Measurements from ENCODE around the gene ACOX2. TPM values are rescaled to one million over a fixed set of nuclear protein-coding genes. Genes with fewer than 3 reads are reported as not detected.

ACOX2 gene
- total and polyA plus RNA-seq, 2 donors (not counting 1 experiment from before 2014, with no cell fraction given) = 19.0 to 20.5 TPM

DNA sequence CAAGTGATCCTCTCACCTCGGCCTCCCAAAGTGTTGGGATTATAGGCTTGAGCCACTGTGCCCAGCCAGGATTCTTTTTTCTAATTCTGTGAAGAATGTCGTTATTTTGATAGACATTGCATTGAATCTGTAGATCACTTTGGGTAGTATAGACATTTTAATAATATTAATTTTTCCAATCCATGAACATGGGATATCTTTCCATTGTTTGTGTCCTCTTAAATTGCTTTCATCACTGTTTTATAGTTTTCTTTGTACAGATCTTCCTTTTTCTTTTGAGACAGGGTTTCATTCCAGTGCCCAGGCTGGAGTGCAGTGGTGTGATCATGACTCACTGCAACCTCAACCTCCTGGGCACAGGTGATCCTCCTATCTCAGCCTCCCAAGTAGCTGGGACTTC is 56.7 kb downstream of the ACOX2 start:
- H3K27ac ChIP-seq (ENCODE audit: insufficient read depth, low read length) = no peak overlapping the region
- H3K9ac ChIP-seq (ENCODE audit: insufficient read depth, low read length) = no peak overlapping the region
- no peaks in the 10 kb centered on the region for H3K79me2 ChIP-seq (ENCODE audit: control insufficient read depth, insufficient read depth, low read length)
- H2AFZ ChIP-seq (ENCODE audit: low read length) = no peak overlapping the region
- H4K20me1 ChIP-seq (ENCODE audit: control insufficient read depth, extremely low read depth, insufficient read depth, low read length) = no peaks in the 10 kb centered on the region
- peaks cover 3% of the 10 kb centered on the region for H3K27me3 ChIP-seq (ENCODE audit: control insufficient read depth, insufficient read depth, low read length)
- H3K4me3 ChIP-seq (replicated peaks in 1 of 4; ENCODE audit: control extremely low read depth in 1 of 4, insufficient read depth in 1 of 4, low read depth in 3 of 4, low read length in 4 of 4) = no peak overlapping the region
- DNase-seq (ENCODE audit: low read depth in 2 of 2) = no peak
- no peaks in the 10 kb centered on the region for H3K4me1 ChIP-seq (ENCODE audit: control insufficient read depth, extremely low read depth, insufficient read depth, low read length)
- H3K9me3 ChIP-seq (ENCODE audit: control insufficient read depth, insufficient read depth, low read depth, low read length) = no peaks in the 10 kb centered on the region
- no peak overlapping the region for H3K4me2 ChIP-seq (ENCODE audit: extremely low read depth, insufficient read depth, low read length)
- TF ChIP-seq EZH2 (IDR thresholded peaks at IDR 0.05; ENCODE audit: low read length, missing control alignments) = no peak
- TF ChIP-seq, protein P1, sequence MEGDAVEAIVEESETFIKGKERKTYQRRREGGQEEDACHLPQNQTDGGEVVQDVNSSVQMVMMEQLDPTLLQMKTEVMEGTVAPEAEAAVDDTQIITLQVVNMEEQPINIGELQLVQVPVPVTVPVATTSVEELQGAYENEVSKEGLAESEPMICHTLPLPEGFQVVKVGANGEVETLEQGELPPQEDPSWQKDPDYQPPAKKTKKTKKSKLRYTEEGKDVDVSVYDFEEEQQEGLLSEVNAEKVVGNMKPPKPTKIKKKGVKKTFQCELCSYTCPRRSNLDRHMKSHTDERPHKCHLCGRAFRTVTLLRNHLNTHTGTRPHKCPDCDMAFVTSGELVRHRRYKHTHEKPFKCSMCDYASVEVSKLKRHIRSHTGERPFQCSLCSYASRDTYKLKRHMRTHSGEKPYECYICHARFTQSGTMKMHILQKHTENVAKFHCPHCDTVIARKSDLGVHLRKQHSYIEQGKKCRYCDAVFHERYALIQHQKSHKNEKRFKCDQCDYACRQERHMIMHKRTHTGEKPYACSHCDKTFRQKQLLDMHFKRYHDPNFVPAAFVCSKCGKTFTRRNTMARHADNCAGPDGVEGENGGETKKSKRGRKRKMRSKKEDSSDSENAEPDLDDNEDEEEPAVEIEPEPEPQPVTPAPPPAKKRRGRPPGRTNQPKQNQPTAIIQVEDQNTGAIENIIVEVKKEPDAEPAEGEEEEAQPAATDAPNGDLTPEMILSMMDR (conservative IDR thresholded peaks at IDR 0.05 in 1 of 2, IDR thresholded peaks at IDR 0.05 in 1 of 2; ENCODE audit: low read depth in 1 of 2, low read length in 2 of 2) = no peak
- no peaks in the 10 kb centered on the region for H3K36me3 ChIP-seq (ENCODE audit: control insufficient read depth, insufficient read depth, low read length)

DNA sequence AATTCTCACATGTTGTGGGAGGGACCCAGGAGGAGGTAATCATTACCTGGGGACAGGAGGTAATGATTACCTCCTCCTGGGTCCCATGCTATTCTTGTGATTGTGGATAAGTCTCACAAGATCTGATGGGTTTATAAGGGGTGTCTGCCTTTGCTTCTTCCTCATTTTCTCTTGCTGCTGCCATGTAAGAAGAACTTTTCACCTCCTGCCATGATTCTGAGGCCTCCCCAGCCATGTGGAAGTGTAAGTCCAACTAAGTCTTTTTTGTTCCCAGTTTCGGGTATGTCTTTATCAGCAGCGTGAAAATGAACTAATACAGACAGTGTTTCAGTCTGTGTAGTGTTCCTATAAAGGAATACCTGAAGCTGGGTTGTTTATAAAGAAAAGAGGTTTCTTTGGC is 58.2 kb downstream of the ACOX2 start:
- no peaks in the 10 kb centered on the region for H4K20me1 ChIP-seq (ENCODE audit: control insufficient read depth, extremely low read depth, insufficient read depth, low read length)
- DNase-seq (ENCODE audit: low read depth in 2 of 2) = no peak
- H3K4me2 ChIP-seq (ENCODE audit: extremely low read depth, insufficient read depth, low read length) = no peak overlapping the region
- no peaks in the 10 kb centered on the region for H3K79me2 ChIP-seq (ENCODE audit: control insufficient read depth, insufficient read depth, low read length)
- H2AFZ ChIP-seq (ENCODE audit: low read length) = no peak overlapping the region
- no peaks in the 10 kb centered on the region for H3K9me3 ChIP-seq (ENCODE audit: control insufficient read depth, insufficient read depth, low read depth, low read length)
- TF ChIP-seq, protein P1 (conservative IDR thresholded peaks at IDR 0.05 in 1 of 2, IDR thresholded peaks at IDR 0.05 in 1 of 2; ENCODE audit: low read depth in 1 of 2, low read length in 2 of 2) = no peak
- no peak for TF ChIP-seq EZH2 (IDR thresholded peaks at IDR 0.05; ENCODE audit: low read length, missing control alignments)
- no peak overlapping the region for H3K9ac ChIP-seq (ENCODE audit: insufficient read depth, low read length)
- H3K27ac ChIP-seq (ENCODE audit: insufficient read depth, low read length) = no peak overlapping the region
- H3K4me3 ChIP-seq (replicated peaks in 1 of 4; ENCODE audit: control extremely low read depth in 1 of 4, insufficient read depth in 1 of 4, low read depth in 3 of 4, low read length in 4 of 4) = no peak overlapping the region
- H3K27me3 ChIP-seq (ENCODE audit: control insufficient read depth, insufficient read depth, low read length) = peaks cover 3% of the 10 kb centered on the region
- H3K36me3 ChIP-seq (ENCODE audit: control insufficient read depth, insufficient read depth, low read length) = no peaks in the 10 kb centered on the region
- no peaks in the 10 kb centered on the region for H3K4me1 ChIP-seq (ENCODE audit: control insufficient read depth, extremely low read depth, insufficient read depth, low read length)

GRCh38 chr3:58474967-58475578 is 61.9 kb downstream of the ACOX2 start:
- peaks cover 3% of the 10 kb centered on the region for H3K27me3 ChIP-seq (ENCODE audit: control insufficient read depth, insufficient read depth, low read length)
- H2AFZ ChIP-seq (ENCODE audit: low read length) = no peak overlapping the region
- H3K79me2 ChIP-seq (ENCODE audit: control insufficient read depth, insufficient read depth, low read length) = no peaks in the 10 kb centered on the region
- H3K9ac ChIP-seq (ENCODE audit: insufficient read depth, low read length) = no peak overlapping the region
- H4K20me1 ChIP-seq (ENCODE audit: control insufficient read depth, extremely low read depth, insufficient read depth, low read length) = no peaks in the 10 kb centered on the region
- H3K4me3 ChIP-seq (replicated peaks in 1 of 4; ENCODE audit: control extremely low read depth in 1 of 4, insufficient read depth in 1 of 4, low read depth in 3 of 4, low read length in 4 of 4) = no peak overlapping the region
- H3K27ac ChIP-seq (ENCODE audit: insufficient read depth, low read length) = no peak overlapping the region
- no peaks in the 10 kb centered on the region for H3K9me3 ChIP-seq (ENCODE audit: control insufficient read depth, insufficient read depth, low read depth, low read length)
- no peak overlapping the region for H3K4me2 ChIP-seq (ENCODE audit: extremely low read depth, insufficient read depth, low read length)
- DNase-seq (ENCODE audit: low read depth in 2 of 2) = no peak
- H3K36me3 ChIP-seq (ENCODE audit: control insufficient read depth, insufficient read depth, low read length) = no peaks in the 10 kb centered on the region
- peaks cover 4% of the 10 kb centered on the region for H3K4me1 ChIP-seq (ENCODE audit: control insufficient read depth, extremely low read depth, insufficient read depth, low read length)
- TF ChIP-seq EZH2 (IDR thresholded peaks at IDR 0.05; ENCODE audit: low read length, missing control alignments) = no peak
- TF ChIP-seq, protein P1 (conservative IDR thresholded peaks at IDR 0.05 in 1 of 2, IDR thresholded peaks at IDR 0.05 in 1 of 2; ENCODE audit: low read depth in 1 of 2, low read length in 2 of 2) = no peak
